Colonic mucosa (tissue), 4 donors: ENCODE results near the gene VPS52. TPM values are rescaled to one million over a fixed set of nuclear protein-coding genes. Genes with fewer than 3 reads are reported as not detected.
A peak's percentile ranks its signal among the peaks of the same experiment; 100 is the strongest.

Source experiments
- DNase-seq: peaks from one replicate; pipeline ENCODE4 v3.0.0-alpha.2; 2020
- H3K27ac ChIP-seq: fragments of 200-600 bp; one replicate; pipeline ENCODE4 v1.8.0; 2021
- H3K27me3 ChIP-seq: fragments of 200-600 bp; one replicate; pipeline ENCODE4 v1.8.0; 2021
- H3K36me3 ChIP-seq: fragments of 200-600 bp; one replicate; pipeline ENCODE4 v1.8.0; 2021
- H3K4me1 ChIP-seq: fragments of 200-600 bp; one replicate; pipeline ENCODE4 v1.8.0; 2021; ENCODE audit warnings: mild to moderate bottlenecking
- H3K4me3 ChIP-seq: fragments of 200-600 bp; one replicate; pipeline ENCODE4 v1.8.0; 2021
- H3K9ac ChIP-seq, 2 donors: one replicate each; pipeline ENCODE4 v1.7.0; 2013; ENCODE audit warnings: control low read depth in 2 of 2, low read depth in 2 of 2, low read length in 2 of 2
- H3K9me3 ChIP-seq: fragments of 200-600 bp; one replicate; pipeline ENCODE4 v1.8.0; 2021
- intact Hi-C: fragments of 100-400 bp; cut with DNase I; formaldehyde crosslinking; loops from one replicate; pipeline ENCODE4 v1.14.1; 2022
- total RNA-seq, 2 donors: library from RNA; stranded (reverse); fragmentation: NEBNext Ultra II Directional in 1 of 2; extraction: Animal tissue kit (Norgen Biotek cat#: 25700) in 1 of 2; gene quantifications; one replicate each; pipeline ENCODE4 v1.2.1, GENCODE V29; 2021
- TF ChIP-seq, protein P1 (sequence below): fragments of 200-600 bp; IDR thresholded peaks from one replicate; pipeline ENCODE4 v1.8.0; 2022; ENCODE audit warnings: antibody characterized with exemption, mild to moderate bottlenecking
- donor health status: healthy.
- donor health status: DM: no; HTN: no; CAD: no.
- donor health status: DM: no; HTN: no; CAD: no.

The VPS52 gene
- total RNA-seq, 2 donors from 2014 or later = 48.4 to 73.2 TPM

DNA sequence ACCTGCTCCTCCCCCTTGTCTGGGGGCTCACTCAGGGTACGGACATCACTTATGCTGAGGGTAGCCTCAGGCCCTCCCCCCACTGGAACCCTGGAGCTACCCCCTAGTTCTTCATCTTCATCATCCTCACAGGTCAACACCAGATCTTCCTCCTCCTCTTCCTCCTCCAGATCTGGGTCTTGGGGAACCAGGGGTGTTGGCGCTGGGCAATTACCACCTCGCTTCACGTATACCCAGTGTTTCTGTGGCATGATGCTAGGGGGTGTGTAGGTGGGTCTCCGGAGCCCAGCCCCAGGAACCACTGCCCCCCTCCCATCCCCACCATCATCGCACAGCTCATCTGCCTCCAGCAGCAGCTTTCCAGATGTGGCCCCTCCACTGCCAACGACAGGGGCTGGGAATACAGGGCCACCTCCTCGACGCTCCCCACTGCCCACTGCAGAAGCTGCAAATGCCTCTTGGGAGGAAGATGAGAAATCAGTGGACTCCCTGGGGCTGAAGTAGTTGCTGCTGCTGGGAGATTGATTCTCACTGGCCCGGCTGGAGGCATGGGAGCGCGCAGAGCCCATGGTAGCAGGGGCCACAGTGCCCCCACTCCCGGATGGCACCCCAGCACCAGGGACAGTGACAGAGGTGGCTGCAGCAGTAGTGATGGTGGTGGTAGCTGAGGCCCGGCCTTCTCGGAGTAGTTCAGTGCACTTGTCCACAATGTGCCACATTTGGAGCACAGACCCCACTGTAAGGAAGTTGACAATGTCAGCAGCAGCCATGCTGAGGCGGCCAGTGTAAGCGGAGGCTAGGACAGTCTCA is 44.3 kb upstream of the VPS52 start:
- TF ChIP-seq, protein P1, sequence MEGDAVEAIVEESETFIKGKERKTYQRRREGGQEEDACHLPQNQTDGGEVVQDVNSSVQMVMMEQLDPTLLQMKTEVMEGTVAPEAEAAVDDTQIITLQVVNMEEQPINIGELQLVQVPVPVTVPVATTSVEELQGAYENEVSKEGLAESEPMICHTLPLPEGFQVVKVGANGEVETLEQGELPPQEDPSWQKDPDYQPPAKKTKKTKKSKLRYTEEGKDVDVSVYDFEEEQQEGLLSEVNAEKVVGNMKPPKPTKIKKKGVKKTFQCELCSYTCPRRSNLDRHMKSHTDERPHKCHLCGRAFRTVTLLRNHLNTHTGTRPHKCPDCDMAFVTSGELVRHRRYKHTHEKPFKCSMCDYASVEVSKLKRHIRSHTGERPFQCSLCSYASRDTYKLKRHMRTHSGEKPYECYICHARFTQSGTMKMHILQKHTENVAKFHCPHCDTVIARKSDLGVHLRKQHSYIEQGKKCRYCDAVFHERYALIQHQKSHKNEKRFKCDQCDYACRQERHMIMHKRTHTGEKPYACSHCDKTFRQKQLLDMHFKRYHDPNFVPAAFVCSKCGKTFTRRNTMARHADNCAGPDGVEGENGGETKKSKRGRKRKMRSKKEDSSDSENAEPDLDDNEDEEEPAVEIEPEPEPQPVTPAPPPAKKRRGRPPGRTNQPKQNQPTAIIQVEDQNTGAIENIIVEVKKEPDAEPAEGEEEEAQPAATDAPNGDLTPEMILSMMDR = no peak
- Histone ChIP-seq H3K4me3 (no peak overlapping the region), H3K4me1 (peaks cover 20% of the 10 kb centered on the region), H3K27me3 (no peaks in the 10 kb centered on the region), H3K36me3 (peaks cover 9% of the 10 kb centered on the region), H3K27ac (no peak overlapping the region), H3K9ac (peak overlapping the region in 1 of 2 donors; percentile 26), H3K9me3 (no peaks in the 10 kb centered on the region)
- intact Hi-C loops = loop anchor here (2.0 to 10.0 kb wide), 2 partner anchors 39 to 99 kb away; partner anchors contain the start of genes B3GALT4, CUTA and PHF1
- DNase-seq = no peak

DNA sequence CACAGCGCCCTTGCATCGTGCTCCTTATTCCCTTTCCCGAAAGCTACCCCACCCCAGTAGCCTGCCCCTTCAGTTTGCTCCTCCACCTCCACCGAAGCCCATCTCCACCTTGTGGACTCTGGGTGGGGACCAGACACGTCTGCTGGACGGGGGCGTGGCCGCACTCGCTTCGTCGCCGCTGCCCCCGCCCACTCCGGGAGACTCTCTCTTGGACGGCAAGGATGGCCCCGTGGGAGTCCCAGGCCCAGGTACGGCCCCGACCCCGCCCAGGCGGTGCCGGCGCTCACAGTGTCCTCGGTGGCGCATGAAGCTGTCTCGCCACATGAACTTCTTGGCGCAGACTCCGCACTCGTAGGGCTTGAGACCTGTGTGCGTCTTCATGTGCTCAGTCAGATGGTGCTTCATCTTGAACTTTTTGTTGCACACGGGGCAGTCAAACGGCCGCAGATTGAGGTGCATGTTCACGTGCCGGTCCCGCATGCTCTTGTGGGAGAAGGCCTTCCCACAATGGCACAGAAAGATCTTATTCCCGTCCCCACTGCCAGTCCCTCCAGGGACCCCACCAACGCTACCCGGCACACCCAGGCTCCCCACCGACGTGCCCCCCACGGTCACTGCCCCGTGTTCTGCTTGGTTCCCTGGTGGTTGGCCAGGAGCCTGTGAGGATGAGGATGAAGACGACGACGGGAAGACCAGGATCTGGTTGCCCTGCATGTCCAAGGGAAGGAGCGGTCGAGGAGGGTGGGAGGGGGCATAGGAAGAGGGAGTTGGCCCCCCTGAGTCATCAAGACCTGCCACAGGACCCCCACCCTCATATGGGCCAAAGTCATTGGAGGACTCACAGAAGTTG is 43.5 kb upstream of the VPS52 start:
- Histone ChIP-seq H3K27me3 (no peaks in the 10 kb centered on the region), H3K4me1 (peaks cover 23% of the 10 kb centered on the region), H3K9me3 (no peaks in the 10 kb centered on the region), H3K9ac (peak overlapping the region in 1 of 2 donors; percentile 99), H3K27ac (peak overlapping the region; percentile 100), H3K4me3 (peak overlapping the region; percentile 79), H3K36me3 (peaks cover 4% of the 10 kb centered on the region)
- peak; percentile 86 for DNase-seq
- intact Hi-C loops = loop anchor here (10.0 kb wide), 1 partner anchor 100 kb away; the partner anchor contains the start of genes CUTA and PHF1
- TF ChIP-seq, protein P1 = no peak

DNA sequence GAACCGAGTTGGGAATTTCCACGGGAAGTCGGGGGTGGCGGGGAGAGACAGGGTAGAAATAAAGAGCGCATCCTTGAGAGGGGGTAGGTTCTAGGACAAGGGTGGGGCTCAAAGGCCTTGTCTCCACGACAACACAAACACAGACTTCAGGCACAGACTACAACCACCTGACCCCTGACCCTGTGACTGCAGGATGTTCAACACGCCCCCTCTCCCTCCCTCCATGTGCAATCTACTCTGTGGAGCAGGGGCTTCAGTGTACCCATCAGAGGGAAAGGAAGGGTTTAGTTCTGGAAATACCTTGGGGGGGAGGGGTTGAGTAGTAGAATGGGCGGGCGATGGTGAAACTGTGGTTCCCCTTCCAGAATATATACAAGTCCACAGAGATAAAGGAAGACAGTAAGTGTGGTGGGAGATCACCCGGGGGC is 42.9 kb upstream of the VPS52 start:
- Histone ChIP-seq H3K9me3 (no peaks in the 10 kb centered on the region), H3K36me3 (no peaks in the 10 kb centered on the region), H3K4me3 (peak overlapping the region; percentile 79), H3K9ac (peak overlapping the region; percentile 89 to 99), H3K27ac (peak overlapping the region; percentile 100), H3K27me3 (no peaks in the 10 kb centered on the region), H3K4me1 (peaks cover 23% of the 10 kb centered on the region)
- peak; percentile 81 for DNase-seq
- TF ChIP-seq, protein P1 = no peak
- intact Hi-C loops = loop anchor here (10.0 kb wide), 1 partner anchor 100 kb away; the partner anchor contains the start of genes CUTA and PHF1

DNA sequence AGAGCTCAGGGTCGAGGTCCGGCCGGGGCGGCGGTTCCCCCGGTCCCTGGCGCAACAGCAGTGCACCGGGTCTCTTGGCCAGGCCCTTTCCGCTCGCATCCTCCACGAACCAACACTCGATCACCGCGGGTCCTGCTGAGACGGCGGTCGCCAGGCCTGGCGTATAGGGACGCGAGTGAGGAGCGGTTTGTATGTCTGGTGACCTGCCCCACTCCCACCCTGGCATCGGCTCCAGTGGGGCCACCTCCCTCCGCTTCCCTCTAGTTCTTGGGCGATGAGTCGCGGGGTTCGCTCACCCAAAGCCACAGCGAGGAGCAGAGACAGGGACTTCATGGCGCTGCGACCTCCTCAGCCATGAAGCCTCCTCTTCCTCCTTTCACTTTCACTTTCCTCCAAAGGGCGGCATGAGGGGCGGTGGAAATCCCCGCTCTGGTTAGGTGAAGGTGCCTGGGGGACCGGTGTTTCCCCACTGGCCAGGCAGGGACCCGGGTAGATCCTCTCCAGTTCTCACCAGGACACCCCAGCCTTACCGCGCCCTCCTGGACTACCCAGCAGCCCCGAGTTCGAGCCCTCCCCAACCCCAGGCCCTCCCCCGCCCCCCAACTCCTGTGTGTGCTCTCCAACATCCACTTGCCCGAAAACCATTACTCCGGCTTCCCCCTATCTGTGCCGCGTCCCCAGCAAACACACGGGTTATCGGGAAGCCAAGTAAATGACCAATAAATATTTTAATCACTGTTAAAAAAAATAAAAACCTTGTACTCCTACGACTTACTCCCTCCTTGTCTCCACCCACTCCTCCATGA is 42.2 kb upstream of the VPS52 start, which contains the start of gene TAPBP:
Gene TAPBP, minus strand, starts transcription at position 370 of the 806 bp plus-strand sequence. Its CDS starts 37 bp downstream, at position 333.
- Histone ChIP-seq H3K9ac (peak within 1 kb of the TSS; percentile 89 to 99), H3K4me1 (peaks cover 21% of the 10 kb centered on the region)

More for the DNA sequence above, 42.2 kb upstream of the VPS52 start, which contains the start of gene TAPBP:
- DNase-seq = peak; percentile 76
- TF ChIP-seq, protein P1 = no peak
- no peaks in the 10 kb centered on the region for H3K9me3 ChIP-seq
- no peaks in the 10 kb centered on the region for H3K27me3 ChIP-seq
- H3K4me3 ChIP-seq = peak within 1 kb of the TSS; percentile 79
- peak within 1 kb of the TSS; percentile 100 for H3K27ac ChIP-seq
- no peaks in the 10 kb centered on the region for H3K36me3 ChIP-seq
- intact Hi-C loops = loop anchor here (10.0 kb wide), 1 partner anchor 101 kb away; the partner anchor contains the start of genes CUTA and PHF1
